Ovary (tissue), 9 donors: ENCODE results near the gene APOC3. TPM values are rescaled to one million over a fixed set of nuclear protein-coding genes. Genes with fewer than 3 reads are reported as not detected.

Source experiments
- DNase-seq, 5 donors: peaks; one replicate each; pipeline ENCODE4 v3.0.0-alpha.2; 2019 to 2020
- H3K27ac ChIP-seq, 2 donors: fragments of 200-600 bp; one replicate each; pipeline versions ENCODE4 v1.5.1 to v1.8.0; 2019 to 2022
- H3K27me3 ChIP-seq: fragments of 200-600 bp; one replicate; pipeline ENCODE4 v1.8.0; 2022
- H3K36me3 ChIP-seq: fragments of 200-600 bp; sonication (generic); one replicate; pipeline ENCODE4 v1.5.1; 2019
- H3K4me1 ChIP-seq: one replicate; pipeline ENCODE4 v1.8.1; 2013; ENCODE audit warnings: mild to moderate bottlenecking, moderate library complexity; ENCODE audit not compliant: insufficient read depth
- H3K4me3 ChIP-seq: fragments of 200-600 bp; sonication (generic); one replicate; pipeline ENCODE4 v1.5.1; 2017
- H3K9me3 ChIP-seq, 2 donors: fragments of 200-600 bp in 1 of 2; sonication (generic) in 1 of 2; one replicate each; pipeline versions ENCODE4 v1.5.1 to v1.8.1; 2013 to 2019; ENCODE audit warnings: mild to moderate bottlenecking in 1 of 2, moderate library complexity in 1 of 2
- EP300 ChIP-seq: sonication (generic); formaldehyde crosslinking; IDR thresholded peaks from one replicate; pipeline ENCODE4 v1.6.1; 2017; ENCODE audit warnings: antibody characterized with exemption
- POLR2A ChIP-seq: fragments of 450-650 bp; IDR thresholded peaks from one replicate; pipeline ENCODE4 v1.6.1; 2017; ENCODE audit warnings: antibody characterized with exemption, mild to moderate bottlenecking, moderate library complexity
- WGBS, 3 donors: extraction: QIAGEN DNeasy Blood & Tissue Kit in 1 of 3; methylation state at CpG; one replicate each; pipeline versions ENCODE4 v1.1.5 to v1.1.7; 2013 to 2017; 5-methylcytosine and 5-hydroxymethylcytosine counted together
- intact Hi-C, 4 donors: fragments of 100-400 bp; cut with DNase I; formaldehyde crosslinking; loops; one replicate each; pipeline versions ENCODE4 v1.11.0 to v1.15.1; 2022 to 2023
- polyA plus RNA-seq, 2 donors: library from polyadenylated mRNA; stranded (reverse); fragments of 200-250 nt in 1 of 2; fragments of 350-450 nt in 1 of 2; fragmentation: Illumina TruSeq in 1 of 2; extraction: RNeasy Lipid Tissue Mini Kit (QIAGEN cat#74804) in 1 of 2; gene quantifications; one replicate each; pipeline ENCODE4 v1.2.3, GENCODE V29; 2013 to 2014
- total RNA-seq, 7 donors: library from RNA; depleted of rRNA in 2 of 7; stranded (reverse); fragments of >200 nt in 2 of 7; fragmentation: NEBNext Ultra II Directional in 3 of 7; extraction: Animal tissue kit (Norgen Biotek cat#: 25700) in 3 of 7; gene quantifications; one replicate each; pipeline versions ENCODE4 v1.1.0 to v1.2.4, GENCODE V29; 2016 to 2023
- TF ChIP-seq, protein P1 (sequence below), 3 donors: fragments of 450-650 bp in 2 of 3; fragments of 200-600 bp in 1 of 3; IDR thresholded peaks; one replicate each; pipeline versions ENCODE4 v1.5.1 to v1.8.0; 2016 to 2022; ENCODE audit warnings: antibody characterized with exemption in 3 of 3, mild to moderate bottlenecking in 1 of 3
- donor health status: DM: no; HTN: no; CAD: no; lungs with moderate emphysema.
- donor health status: DM: no; HTN: no; CAD: no.
- donor health status: Bipolar disorder and iron deficiency.
- donor health status: DM: yes; HTN: yes; CAD: no.
- donor health status: DM: no; HTN: no; CAD: no.
- donor health status: DM: yes; HTN: yes; CAD: no.

APOC3 gene
- total and polyA plus RNA-seq, 9 donors, result 2.7 to 18.0 (median 4.3) TPM; not detected in 6

DNA sequence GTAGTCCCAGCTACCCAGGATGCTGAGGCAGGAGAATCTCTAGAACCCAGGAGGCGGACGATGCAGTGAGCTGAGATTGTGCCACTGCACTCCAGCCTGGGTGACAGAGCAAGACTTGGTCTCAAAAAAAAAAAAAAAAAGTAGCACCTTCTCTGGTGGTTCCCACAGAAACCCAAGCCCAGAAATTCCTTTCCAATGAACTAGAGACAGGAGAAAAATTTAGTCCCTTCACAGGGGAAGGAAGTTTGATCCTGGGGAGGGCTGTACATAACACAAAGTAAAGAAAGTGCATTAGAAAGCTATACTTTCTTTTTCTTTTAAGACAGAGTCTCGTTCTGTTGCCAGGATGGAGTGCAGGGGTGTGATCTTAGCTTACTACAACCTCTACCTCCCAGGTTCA is 33.2 kb downstream of the APOC3 start:
- no peak for TF ChIP-seq EP300
- intact Hi-C loops, result no loop called here
- DNase-seq, result no peak
- H3K27me3 ChIP-seq, result no peaks in the 10 kb centered on the region
- no peak overlapping the region for H3K27ac ChIP-seq
- no peaks in the 10 kb centered on the region for H3K36me3 ChIP-seq
- no peaks in the 10 kb centered on the region for H3K9me3 ChIP-seq
- H3K4me3 ChIP-seq, result no peak overlapping the region
- H3K4me1 ChIP-seq, result no peaks in the 10 kb centered on the region
- WGBS, 3 donors, result 86 to 94% (median 91%) methylated on average over 3 of the region's 3 CpGs

DNA sequence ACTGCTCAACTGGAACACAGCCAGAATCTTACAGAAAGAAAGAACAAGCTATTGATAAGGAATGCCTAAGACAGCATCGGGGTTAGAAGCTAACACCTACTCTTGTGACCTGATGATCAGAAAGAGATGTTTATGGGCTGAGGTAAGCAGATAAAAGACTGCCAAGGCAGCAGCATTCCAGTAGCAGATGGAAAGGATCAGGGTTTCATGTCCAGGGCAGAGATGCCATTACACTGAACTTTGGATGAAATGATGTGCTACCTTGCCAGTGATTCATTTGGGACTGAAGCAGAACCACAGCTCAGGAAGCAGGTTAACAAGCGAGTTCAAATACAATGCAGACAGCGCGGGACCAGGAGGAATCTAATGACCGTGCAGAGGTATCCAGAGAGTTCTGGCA is 34.8 kb downstream of the APOC3 start:
- Histone ChIP-seq H3K27ac (no peak overlapping the region), H3K9me3 (no peaks in the 10 kb centered on the region), H3K27me3 (no peaks in the 10 kb centered on the region), H3K36me3 (no peaks in the 10 kb centered on the region), H3K4me3 (no peak overlapping the region), H3K4me1 (no peaks in the 10 kb centered on the region)
- TF ChIP-seq POLR2A (no peak), EP300 (no peak)
- TF ChIP-seq, protein P1, sequence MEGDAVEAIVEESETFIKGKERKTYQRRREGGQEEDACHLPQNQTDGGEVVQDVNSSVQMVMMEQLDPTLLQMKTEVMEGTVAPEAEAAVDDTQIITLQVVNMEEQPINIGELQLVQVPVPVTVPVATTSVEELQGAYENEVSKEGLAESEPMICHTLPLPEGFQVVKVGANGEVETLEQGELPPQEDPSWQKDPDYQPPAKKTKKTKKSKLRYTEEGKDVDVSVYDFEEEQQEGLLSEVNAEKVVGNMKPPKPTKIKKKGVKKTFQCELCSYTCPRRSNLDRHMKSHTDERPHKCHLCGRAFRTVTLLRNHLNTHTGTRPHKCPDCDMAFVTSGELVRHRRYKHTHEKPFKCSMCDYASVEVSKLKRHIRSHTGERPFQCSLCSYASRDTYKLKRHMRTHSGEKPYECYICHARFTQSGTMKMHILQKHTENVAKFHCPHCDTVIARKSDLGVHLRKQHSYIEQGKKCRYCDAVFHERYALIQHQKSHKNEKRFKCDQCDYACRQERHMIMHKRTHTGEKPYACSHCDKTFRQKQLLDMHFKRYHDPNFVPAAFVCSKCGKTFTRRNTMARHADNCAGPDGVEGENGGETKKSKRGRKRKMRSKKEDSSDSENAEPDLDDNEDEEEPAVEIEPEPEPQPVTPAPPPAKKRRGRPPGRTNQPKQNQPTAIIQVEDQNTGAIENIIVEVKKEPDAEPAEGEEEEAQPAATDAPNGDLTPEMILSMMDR (IDR thresholded peaks at IDR 0.05), result no peak
- intact Hi-C loops, result no loop called here
- WGBS, 3 donors, result 81 to 83% (median 82%) methylated on average over 5 of the region's 5 CpGs
- no peak for DNase-seq

- TF ChIP-seq POLR2A (no peak), EP300 (no peak)
- DNase-seq, result no peak
- no peaks in the 10 kb centered on the region for H3K9me3 ChIP-seq
- no peaks in the 10 kb centered on the region for H3K36me3 ChIP-seq
- H3K4me3 ChIP-seq, result no peak overlapping the region
- whole genome bisulfite sequencing, 3 donors, result 36 to 64% (median 41%) methylated on average over 1 of the region's 1 CpG
- H3K27ac ChIP-seq, result no peak overlapping the region
- H3K4me1 ChIP-seq, result no peaks in the 10 kb centered on the region
- no peaks in the 10 kb centered on the region for H3K27me3 ChIP-seq
- intact Hi-C loops, result no loop called here
Observed at GRCh38 chr11:116865696-116866095, 36.0 kb downstream of the APOC3 start.

- no peaks in the 10 kb centered on the region for H3K9me3 ChIP-seq
- no peak for DNase-seq
- no peaks in the 10 kb centered on the region for H3K27me3 ChIP-seq
- H3K4me3 ChIP-seq, result no peak overlapping the region
- TF ChIP-seq, protein P1 (IDR thresholded peaks at IDR 0.05), result no peak
- TF ChIP-seq POLR2A (no peak), EP300 (no peak)
- H3K27ac ChIP-seq, result no peak overlapping the region
- 87 to 90% (median 90%) methylated on average over 6 of the region's 6 CpGs for WGBS, 3 donors
- H3K36me3 ChIP-seq, result no peaks in the 10 kb centered on the region
- no peaks in the 10 kb centered on the region for H3K4me1 ChIP-seq
- intact Hi-C loops, result no loop called here
Observed at GRCh38 chr11:116866804-116867455, 37.2 kb downstream of the APOC3 start.

- intact Hi-C loops, result no loop called here
- no peak for DNase-seq
- TF ChIP-seq, protein P1 (IDR thresholded peaks at IDR 0.05), result no peak
- no peaks in the 10 kb centered on the region for H3K27me3 ChIP-seq
- no peak overlapping the region for H3K27ac ChIP-seq
- H3K4me3 ChIP-seq, result no peak overlapping the region
- no peaks in the 10 kb centered on the region for H3K9me3 ChIP-seq
- WGBS, 3 donors, result 91 to 96% (median 96%) methylated on average over 11 of the region's 11 CpGs
- H3K36me3 ChIP-seq, result no peaks in the 10 kb centered on the region
- H3K4me1 ChIP-seq, result no peaks in the 10 kb centered on the region
Observed at GRCh38 chr11:116867619-116868018, 37.9 kb downstream of the APOC3 start.
